ENCODE results near the gene RBM27.

Gene RBM27

GRCh38 chr5:146219243-146219642, 15.8 kb downstream of the RBM27 start:
- no peaks in the 10 kb centered on the region for H3K27me3 ChIP-seq (ENCODE audit: insufficient read depth, low read length)
- H3K79me2 ChIP-seq (ENCODE audit: control insufficient read depth, insufficient read depth, low read length, poor library complexity), result peaks cover 3% of the 10 kb centered on the region
- H3K4me3 ChIP-seq (ENCODE audit: low read depth, low read length), result no peak overlapping the region
- H4K12ac ChIP-seq (ENCODE audit: low read depth, low read length), result no peak overlapping the region
- H3K14ac ChIP-seq (ENCODE audit: low read length), result no peak overlapping the region
- no peak overlapping the region for H2BK5ac ChIP-seq (ENCODE audit: low read depth, low read length, poor library complexity)
- H3K79me1 ChIP-seq (ENCODE audit: low read length), result no peaks in the 10 kb centered on the region
- H4K8ac ChIP-seq (ENCODE audit: low read depth, low read length), result no peak overlapping the region
- H3K4me1 ChIP-seq (ENCODE audit: control insufficient read depth in 1 of 2, insufficient read depth in 2 of 2, low read length in 2 of 2), result no peaks in the 10 kb centered on the region
- H3K9ac ChIP-seq (ENCODE audit: low read length), result no peak overlapping the region
- DNase-seq, result no peak
- no peak overlapping the region for H2BK120ac ChIP-seq (ENCODE audit: insufficient read depth, low read length, poor library complexity)
- no peak overlapping the region for H3K4ac ChIP-seq (ENCODE audit: low read depth, low read length)
- no peak overlapping the region for H2AFZ ChIP-seq (ENCODE audit: insufficient read depth, low read length, poor library complexity)
- H3K23ac ChIP-seq (ENCODE audit: low read length), result no peak overlapping the region
- H3K9me3 ChIP-seq (ENCODE audit: insufficient read depth, low read depth, low read length), result no peaks in the 10 kb centered on the region
- peaks cover 2 to 5% of the 10 kb centered on the region in 2 experiments for H3K36me3 ChIP-seq (ENCODE audit: control insufficient read depth in 1 of 2, insufficient read depth in 2 of 2, low read length in 2 of 2)
- no peak overlapping the region for H2BK12ac ChIP-seq (ENCODE audit: low read length)
- H4K91ac ChIP-seq (ENCODE audit: low read depth, low read length), result no peak overlapping the region
- no peak overlapping the region for H2AK5ac ChIP-seq (ENCODE audit: low read length)
- no peak overlapping the region for H3K18ac ChIP-seq (ENCODE audit: low read length)
- H3K27ac ChIP-seq (ENCODE audit: low read depth, low read length), result no peak overlapping the region
- H3K4me2 ChIP-seq (ENCODE audit: low read length), result no peak overlapping the region

DNA sequence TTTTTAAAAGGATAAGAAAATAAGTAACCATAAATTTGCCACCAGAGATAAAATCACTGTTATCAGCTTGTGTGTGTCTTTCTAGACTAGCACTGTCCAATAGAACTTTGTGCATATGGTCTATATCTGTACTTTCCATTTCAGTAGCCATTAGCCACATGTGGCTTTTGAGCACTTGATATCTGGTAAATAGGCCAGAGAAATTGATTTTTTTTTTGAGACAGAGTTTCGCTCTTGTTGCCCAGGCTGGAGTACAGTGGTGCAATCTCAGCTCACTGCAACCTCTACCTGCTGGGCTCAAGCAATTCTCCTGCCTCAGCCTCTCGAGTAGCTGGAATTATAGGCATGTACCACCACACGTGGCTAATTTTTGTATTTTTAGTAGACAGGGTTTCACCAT, 17.8 kb downstream of the RBM27 start:
- Histone ChIP-seq H2BK5ac (ENCODE audit: low read depth, low read length, poor library complexity) (no peak overlapping the region), H3K4me2 (ENCODE audit: low read length) (no peak overlapping the region), H3K9ac (ENCODE audit: low read length) (no peak overlapping the region), H3K18ac (ENCODE audit: low read length) (no peak overlapping the region), H4K8ac (ENCODE audit: low read depth, low read length) (no peak overlapping the region), H3K4me1 (ENCODE audit: control insufficient read depth in 1 of 2, insufficient read depth in 2 of 2, low read length in 2 of 2) (no peaks in the 10 kb centered on the region), H2AFZ (ENCODE audit: insufficient read depth, low read length, poor library complexity) (no peak overlapping the region), H3K27me3 (ENCODE audit: insufficient read depth, low read length) (no peaks in the 10 kb centered on the region), H3K79me2 (ENCODE audit: control insufficient read depth, insufficient read depth, low read length, poor library complexity) (no peaks in the 10 kb centered on the region), H3K27ac (ENCODE audit: low read depth, low read length) (no peak overlapping the region), H3K79me1 (ENCODE audit: low read length) (no peaks in the 10 kb centered on the region), H3K9me3 (ENCODE audit: insufficient read depth, low read depth, low read length) (no peaks in the 10 kb centered on the region), H3K14ac (ENCODE audit: low read length) (no peak overlapping the region), H4K12ac (ENCODE audit: low read depth, low read length) (no peak overlapping the region), H2BK120ac (ENCODE audit: insufficient read depth, low read length, poor library complexity) (no peak overlapping the region), H2AK5ac (ENCODE audit: low read length) (no peak overlapping the region), H3K23ac (ENCODE audit: low read length) (no peak overlapping the region), H3K4ac (ENCODE audit: low read depth, low read length) (no peak overlapping the region), H3K36me3 (ENCODE audit: control insufficient read depth in 1 of 2, insufficient read depth in 2 of 2, low read length in 2 of 2) (peaks cover 2 to 7% of the 10 kb centered on the region in 2 experiments), H4K91ac (ENCODE audit: low read depth, low read length) (no peak overlapping the region), H3K4me3 (ENCODE audit: low read depth, low read length) (no peak overlapping the region), H2BK12ac (ENCODE audit: low read length) (no peak overlapping the region)
- DNase-seq, result no peak
- WGBS (ENCODE audit: extremely low coverage, insufficient coverage, insufficient read length), result no CpG with 5 or more reads among the region's 3 CpGs

DNA sequence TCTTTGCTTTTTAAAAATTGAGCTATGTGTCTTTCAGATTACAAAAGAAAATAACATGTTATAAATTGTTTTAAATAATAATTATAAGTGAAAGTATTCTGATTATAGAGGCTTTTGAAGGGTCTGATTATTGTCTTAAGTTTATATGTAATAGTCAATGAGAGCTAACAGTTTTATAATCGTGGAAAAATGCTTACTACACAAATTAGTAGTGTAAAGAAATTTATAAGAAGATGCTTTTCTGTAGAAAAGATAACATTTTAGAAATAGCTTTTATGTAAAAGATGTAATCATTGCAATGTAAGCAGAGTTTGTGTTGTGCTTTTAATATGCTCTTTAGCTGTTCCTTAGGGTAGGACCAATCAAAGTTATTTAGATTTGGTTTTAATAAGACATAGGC, 18.6 kb downstream of the RBM27 start:
- Histone ChIP-seq H3K23ac (ENCODE audit: low read length) (no peak overlapping the region), H4K12ac (ENCODE audit: low read depth, low read length) (no peak overlapping the region), H3K14ac (ENCODE audit: low read length) (no peak overlapping the region), H3K79me2 (ENCODE audit: control insufficient read depth, insufficient read depth, low read length, poor library complexity) (no peaks in the 10 kb centered on the region), H3K4me3 (ENCODE audit: low read depth, low read length) (no peak overlapping the region), H2BK120ac (ENCODE audit: insufficient read depth, low read length, poor library complexity) (no peak overlapping the region), H2BK12ac (ENCODE audit: low read length) (no peak overlapping the region), H3K4me2 (ENCODE audit: low read length) (no peak overlapping the region), H2BK5ac (ENCODE audit: low read depth, low read length, poor library complexity) (no peak overlapping the region), H2AK5ac (ENCODE audit: low read length) (no peak overlapping the region), H3K79me1 (ENCODE audit: low read length) (no peaks in the 10 kb centered on the region), H3K4ac (ENCODE audit: low read depth, low read length) (no peak overlapping the region), H3K18ac (ENCODE audit: low read length) (no peak overlapping the region), H3K4me1 (ENCODE audit: control insufficient read depth in 1 of 2, insufficient read depth in 2 of 2, low read length in 2 of 2) (no peaks in the 10 kb centered on the region), H2AFZ (ENCODE audit: insufficient read depth, low read length, poor library complexity) (no peak overlapping the region), H3K9ac (ENCODE audit: low read length) (no peak overlapping the region), H3K36me3 (ENCODE audit: control insufficient read depth in 1 of 2, insufficient read depth in 2 of 2, low read length in 2 of 2) (peaks cover 2 to 7% of the 10 kb centered on the region in 2 experiments), H3K9me3 (ENCODE audit: insufficient read depth, low read depth, low read length) (no peaks in the 10 kb centered on the region), H4K91ac (ENCODE audit: low read depth, low read length) (no peak overlapping the region), H3K27ac (ENCODE audit: low read depth, low read length) (no peak overlapping the region), H3K27me3 (ENCODE audit: insufficient read depth, low read length) (no peaks in the 10 kb centered on the region), H4K8ac (ENCODE audit: low read depth, low read length) (no peak overlapping the region)
- no peak for DNase-seq
- no CpG with 5 or more reads among the region's 1 CpG for WGBS (ENCODE audit: extremely low coverage, insufficient coverage, insufficient read length)

DNA sequence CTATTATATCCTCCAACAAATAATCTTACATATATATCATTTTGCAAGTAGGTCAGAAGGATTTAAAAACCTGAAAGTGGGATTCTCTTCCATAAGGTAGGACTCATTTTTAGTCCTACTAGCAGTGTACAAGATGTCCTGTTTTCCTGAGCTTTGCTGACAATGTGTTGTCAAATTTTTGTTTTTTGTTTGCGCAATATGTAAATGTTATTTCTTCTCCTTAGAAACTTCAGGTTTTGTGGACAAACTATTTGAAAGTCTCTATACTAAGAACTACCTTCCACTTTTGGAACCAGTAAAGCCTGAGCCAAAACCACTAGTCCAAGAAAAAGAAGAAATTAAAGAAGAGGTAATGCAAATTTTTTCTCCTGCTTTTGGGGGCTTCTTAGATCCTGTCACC, 19.8 kb downstream of the RBM27 start:
- H3K4me3 ChIP-seq (ENCODE audit: low read depth, low read length), result no peak overlapping the region
- H4K12ac ChIP-seq (ENCODE audit: low read depth, low read length), result no peak overlapping the region
- no peak overlapping the region for H3K18ac ChIP-seq (ENCODE audit: low read length)

More for the DNA sequence above, 19.8 kb downstream of the RBM27 start:
- Histone ChIP-seq H2BK5ac (ENCODE audit: low read depth, low read length, poor library complexity) (no peak overlapping the region), H3K36me3 (ENCODE audit: control insufficient read depth in 1 of 2, insufficient read depth in 2 of 2, low read length in 2 of 2) (peaks cover 2 to 7% of the 10 kb centered on the region in 2 experiments), H2AFZ (ENCODE audit: insufficient read depth, low read length, poor library complexity) (no peak overlapping the region), H2BK12ac (ENCODE audit: low read length) (no peak overlapping the region), H3K14ac (ENCODE audit: low read length) (no peak overlapping the region), H3K79me2 (ENCODE audit: control insufficient read depth, insufficient read depth, low read length, poor library complexity) (no peaks in the 10 kb centered on the region), H3K23ac (ENCODE audit: low read length) (no peak overlapping the region), H2BK120ac (ENCODE audit: insufficient read depth, low read length, poor library complexity) (no peak overlapping the region), H3K4ac (ENCODE audit: low read depth, low read length) (no peak overlapping the region), H3K79me1 (ENCODE audit: low read length) (no peaks in the 10 kb centered on the region), H4K8ac (ENCODE audit: low read depth, low read length) (no peak overlapping the region), H3K4me1 (ENCODE audit: control insufficient read depth in 1 of 2, insufficient read depth in 2 of 2, low read length in 2 of 2) (no peaks in the 10 kb centered on the region), H3K27ac (ENCODE audit: low read depth, low read length) (no peak overlapping the region), H3K27me3 (ENCODE audit: insufficient read depth, low read length) (no peaks in the 10 kb centered on the region), H3K4me2 (ENCODE audit: low read length) (no peak overlapping the region), H3K9ac (ENCODE audit: low read length) (no peak overlapping the region), H4K91ac (ENCODE audit: low read depth, low read length) (no peak overlapping the region), H3K9me3 (ENCODE audit: insufficient read depth, low read depth, low read length) (no peaks in the 10 kb centered on the region), H2AK5ac (ENCODE audit: low read length) (no peak overlapping the region)
- no CpG with 5 or more reads among the region's 1 CpG for WGBS (ENCODE audit: extremely low coverage, insufficient coverage, insufficient read length)
- DNase-seq, result no peak
